Erythroblast (primary cell): ENCODE results near the gene SEC14L2.

Experiments used
- GATA1 ChIP-seq: IDR thresholded peaks from 2 replicates; pipeline ENCODE4 v1.6.1; 2011; ENCODE audit warnings: low read depth, mild to moderate bottlenecking, control low read depth, low read length, moderate library complexity
- POLR2A ChIP-seq: IDR thresholded peaks from 2 replicates; pipeline ENCODE4 v1.6.1; 2011; ENCODE audit warnings: mild to moderate bottlenecking, low read length

GRCh38 chr22:30453731-30454510 is 57.1 kb downstream of the SEC14L2 start:
- TF ChIP-seq POLR2A = no peak
- TF ChIP-seq GATA1 = no peak
